OCI-M2 (cell line): ENCODE results near the gene WSCD1.

ENCODE experiments used
- DNase-seq: peaks from one replicate; lab custom pipeline; 2025; ENCODE audit not compliant: unreplicated experiment; lab: John Stamatoyannopoulos, UW

WSCD1 gene

DNA sequence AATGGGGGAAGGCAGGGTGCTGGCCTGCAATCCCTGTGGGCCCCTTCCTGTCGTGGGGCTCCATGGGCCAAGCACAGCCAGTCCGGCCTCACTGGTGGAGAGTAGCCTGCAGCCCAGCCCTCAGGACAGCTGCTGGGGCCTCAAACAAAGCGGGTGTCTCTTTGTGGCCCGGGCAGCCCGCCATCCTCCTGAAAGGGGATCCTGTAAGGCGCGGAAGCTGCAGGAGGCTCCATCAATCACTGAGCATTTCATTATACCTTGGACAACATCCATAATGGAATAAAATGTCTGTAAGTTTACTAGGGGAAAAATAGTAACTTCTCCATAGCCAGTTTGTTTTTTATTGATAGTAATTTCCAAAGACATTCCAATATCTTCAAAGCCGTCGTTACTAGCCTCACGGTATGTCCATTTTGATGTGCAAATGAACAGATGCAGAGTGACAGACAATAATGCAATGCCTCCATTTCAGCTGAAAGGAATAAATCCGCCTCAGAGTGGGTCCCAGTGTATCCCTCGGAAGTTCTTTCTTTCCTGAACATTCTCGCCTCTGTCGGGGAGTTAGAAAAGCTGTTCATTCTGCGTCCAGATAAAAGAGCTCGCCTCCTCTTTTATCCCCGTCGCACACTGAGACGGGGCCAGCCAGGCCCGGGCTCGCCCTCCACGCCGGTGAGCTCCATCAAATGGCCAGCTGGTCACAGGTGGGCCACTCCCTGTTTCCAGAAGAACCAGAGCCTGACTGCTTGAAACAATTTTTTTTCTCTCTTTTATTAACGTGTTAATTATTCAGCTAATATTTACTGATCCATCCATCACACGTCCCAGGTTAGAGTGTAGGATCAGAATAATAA lies 14.4 kb downstream of the WSCD1 start:
- no peak for DNase-seq

DNA sequence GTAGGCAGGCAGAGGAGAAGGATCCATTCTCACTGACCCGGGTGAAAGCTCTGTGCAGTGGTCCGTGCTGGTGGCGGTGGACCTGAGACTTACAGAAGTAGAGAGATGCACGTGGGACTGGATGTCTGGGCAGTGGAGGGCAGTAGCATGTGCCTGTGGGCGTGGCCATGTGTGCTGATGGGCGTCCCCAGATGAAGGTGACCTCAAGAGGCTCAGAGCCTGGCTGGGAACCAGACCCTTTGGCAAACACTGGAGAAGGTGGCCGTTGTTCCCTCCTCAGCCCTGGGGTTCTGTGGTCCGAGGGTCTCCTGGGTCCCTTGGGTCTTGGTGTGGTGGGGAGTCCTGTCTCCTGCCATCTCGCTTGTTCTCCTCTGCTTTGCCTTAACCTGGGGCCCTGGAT lies 15.6 kb downstream of the WSCD1 start:
- no peak for DNase-seq

DNA sequence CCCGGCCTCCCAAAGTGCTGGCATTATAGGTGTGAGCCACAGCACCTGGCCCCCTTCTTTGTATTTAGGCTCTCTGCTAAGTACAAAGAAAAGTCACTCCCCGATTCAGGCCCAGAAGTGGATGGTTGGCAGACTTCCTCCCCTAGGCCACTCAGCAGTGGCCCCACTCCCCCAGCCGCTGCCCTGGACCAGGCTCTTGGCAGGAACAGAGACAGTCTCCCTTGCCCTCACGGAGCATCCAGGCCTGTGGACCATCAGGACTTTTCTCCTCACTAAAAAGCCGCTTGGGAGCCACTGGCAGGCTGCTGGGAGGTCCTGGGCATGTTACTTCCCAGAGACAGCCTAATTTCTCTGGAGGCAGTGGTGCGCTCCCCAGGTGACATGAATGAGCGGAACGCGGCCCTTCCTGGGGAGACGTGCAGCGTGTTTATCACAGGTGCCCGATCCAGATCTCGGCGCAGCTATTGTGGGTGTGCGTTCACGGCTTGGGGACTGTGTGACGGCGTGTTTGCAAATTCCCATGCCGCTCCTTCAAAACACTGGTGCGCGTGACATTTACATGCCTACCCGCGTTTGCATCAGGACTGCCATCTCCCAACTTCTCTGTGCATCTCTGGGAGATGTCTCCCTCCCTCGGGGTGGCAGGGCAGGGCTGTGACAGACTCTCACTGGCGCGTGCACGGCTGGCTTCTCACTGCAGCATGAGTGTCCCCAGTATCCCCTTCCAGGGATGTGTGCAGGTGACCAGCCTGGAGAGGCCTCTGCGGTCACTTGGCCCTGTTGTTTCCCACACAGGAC lies 16.6 kb downstream of the WSCD1 start:
- no peak for DNase-seq

DNA sequence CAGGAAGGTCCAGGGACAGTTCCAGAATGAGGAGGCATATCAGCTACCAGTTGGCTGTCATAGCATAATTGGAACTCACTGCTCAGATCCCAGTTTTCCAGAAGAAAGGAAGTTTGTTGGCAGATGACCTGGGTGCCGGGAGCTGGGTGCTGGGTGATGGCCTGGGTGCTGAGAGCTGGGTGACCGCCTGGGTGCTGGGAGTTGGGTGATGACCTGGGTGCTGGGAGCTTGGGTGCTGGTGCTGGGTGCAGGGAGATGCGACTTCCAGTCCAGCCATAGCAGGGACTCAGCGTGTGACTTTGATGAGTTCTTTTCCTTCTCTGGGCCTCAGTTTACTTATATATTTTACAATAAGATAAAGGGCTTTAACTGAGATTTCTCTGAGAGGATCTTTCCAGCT lies 18.0 kb downstream of the WSCD1 start:
- no peak for DNase-seq

DNA sequence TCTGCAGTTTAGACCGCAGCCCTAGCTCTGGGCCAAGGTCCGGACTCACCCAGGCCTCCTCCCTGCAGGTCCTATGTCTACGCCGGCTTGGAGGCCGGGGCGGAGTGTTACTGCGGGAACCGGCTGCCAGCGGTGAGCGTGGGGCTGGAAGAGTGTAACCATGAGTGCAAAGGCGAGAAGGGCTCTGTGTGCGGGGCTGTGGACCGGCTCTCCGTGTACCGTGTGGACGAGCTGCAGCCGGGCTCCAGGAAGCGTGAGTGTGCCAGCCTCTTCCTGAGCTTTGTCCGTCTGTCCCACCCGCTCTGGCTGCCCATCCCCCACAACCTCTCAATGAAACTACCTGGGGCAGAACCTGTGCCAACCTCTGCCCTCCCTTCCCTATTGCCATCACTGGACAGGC lies 20.1 kb downstream of the WSCD1 start:
- no peak for DNase-seq

DNA sequence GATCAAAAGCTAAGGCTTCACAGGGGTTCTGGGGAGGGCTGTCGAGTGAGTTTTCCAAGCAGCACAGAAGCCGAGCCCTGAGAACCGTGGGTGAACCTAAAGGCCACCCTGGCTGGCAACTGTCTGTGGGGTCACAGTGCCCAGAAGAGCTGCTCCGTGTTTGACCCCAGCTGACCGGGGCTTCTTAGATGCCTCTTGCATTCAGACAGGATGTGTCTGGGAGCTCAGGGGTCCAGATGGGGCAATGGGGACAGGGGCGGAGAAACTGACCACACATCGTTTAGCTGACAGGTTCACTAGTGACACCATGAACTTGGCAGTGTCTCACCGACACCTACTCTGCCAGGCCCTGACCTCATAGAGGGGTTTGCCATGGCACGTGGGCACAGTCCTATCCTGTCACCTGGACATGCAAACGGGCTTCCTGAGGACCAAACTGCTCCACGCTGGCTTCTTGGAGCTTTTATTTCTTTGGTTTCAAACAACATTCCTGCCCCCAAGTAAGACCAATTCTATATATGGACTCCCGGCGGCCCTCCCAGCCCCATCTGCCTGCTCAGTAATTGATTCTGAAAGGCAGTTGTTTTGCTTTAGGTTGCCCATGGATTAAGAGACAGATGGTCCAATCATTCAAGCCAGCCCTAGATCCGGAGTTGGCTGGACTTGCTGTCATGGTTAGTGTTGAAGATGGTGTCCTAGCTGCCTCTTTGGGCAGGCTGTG lies 22.2 kb downstream of the WSCD1 start:
- no peak for DNase-seq

DNA sequence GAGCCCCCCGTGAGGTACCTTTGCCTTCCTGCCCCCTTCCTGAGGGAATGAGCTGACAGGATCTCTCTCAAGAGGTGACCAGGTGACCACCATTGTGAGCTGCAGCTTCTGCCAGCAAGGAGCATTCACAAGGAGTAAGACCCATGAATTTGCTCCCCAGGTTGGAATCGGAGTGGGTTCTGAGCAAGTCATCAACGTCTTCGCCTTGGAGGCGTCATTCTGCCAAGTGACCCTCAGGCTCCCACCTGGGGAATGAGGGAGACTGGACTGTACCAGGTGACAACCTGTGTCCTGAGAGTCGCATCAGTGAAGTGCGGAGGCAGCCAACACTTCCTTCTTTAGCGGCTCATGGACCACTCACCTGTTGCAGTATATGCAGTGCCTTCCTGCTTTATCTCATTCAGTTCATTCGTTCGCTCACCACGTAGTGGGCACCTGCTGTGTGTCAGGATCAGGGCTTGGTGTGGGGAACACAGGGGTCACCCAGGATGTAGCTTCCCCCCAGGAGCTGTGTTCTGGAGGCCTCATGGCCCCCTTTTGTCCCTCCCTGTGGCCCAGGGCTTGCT lies 22.8 kb downstream of the WSCD1 start:
- DNase-seq = no peak

DNA sequence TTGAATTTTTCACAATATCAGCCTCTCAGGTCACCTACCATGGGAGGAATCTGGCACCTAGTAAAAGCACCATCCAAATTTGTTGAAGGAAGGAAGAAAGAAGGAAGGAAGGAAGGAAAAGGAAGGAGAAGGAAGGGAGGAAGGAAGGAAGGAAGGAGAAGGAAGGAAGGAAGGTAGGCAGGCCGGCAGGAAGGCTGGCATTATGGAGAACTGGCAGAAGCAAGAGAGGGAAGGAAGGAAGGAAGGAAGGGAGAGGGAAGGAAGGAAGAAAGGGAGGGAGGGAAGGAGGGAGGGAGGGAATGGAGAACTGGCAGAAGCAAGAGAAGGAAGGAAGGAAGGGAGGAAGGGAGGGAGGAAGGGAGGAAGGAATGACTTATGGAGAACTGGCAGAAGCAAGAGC lies 24.3 kb downstream of the WSCD1 start:
- DNase-seq = no peak

DNA sequence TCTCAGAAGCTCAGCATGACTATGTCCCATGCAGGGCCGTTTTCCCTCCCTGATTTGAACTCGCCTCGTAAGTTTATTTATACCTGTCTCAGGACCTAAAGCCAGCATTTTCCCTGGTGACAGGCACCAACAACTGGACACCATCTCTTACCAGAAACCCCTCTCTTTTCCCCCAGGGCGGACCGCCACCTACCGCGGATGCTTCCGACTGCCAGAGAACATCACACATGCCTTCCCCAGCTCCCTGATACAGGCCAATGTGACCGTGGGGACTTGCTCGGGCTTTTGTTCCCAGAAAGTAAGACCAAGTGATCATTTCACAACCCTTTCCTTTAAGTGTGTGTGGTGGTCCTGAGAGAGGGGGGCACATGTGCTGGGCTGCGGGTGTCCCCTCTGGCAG lies 24.7 kb downstream of the WSCD1 start:
- no peak for DNase-seq

DNA sequence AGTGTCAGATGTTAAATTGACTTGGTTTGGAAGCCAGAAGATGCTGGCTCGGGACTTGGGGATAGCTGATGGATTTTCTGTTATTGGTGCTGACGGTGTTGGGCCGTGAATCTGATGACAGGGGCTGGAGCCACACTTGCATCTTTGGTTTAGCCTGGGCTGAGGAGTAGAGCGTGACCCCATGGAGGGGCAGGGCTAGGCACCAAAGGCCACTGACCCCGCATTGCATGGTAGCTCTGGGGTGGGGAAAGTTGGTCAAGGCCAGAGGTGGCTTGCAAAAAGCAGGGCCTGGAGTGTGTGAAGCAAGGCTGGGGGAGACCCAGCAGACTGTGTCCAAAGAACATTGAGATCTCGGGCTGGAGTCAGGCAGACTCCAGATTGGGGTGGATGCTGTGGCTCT lies 25.3 kb downstream of the WSCD1 start:
- DNase-seq = no peak

DNA sequence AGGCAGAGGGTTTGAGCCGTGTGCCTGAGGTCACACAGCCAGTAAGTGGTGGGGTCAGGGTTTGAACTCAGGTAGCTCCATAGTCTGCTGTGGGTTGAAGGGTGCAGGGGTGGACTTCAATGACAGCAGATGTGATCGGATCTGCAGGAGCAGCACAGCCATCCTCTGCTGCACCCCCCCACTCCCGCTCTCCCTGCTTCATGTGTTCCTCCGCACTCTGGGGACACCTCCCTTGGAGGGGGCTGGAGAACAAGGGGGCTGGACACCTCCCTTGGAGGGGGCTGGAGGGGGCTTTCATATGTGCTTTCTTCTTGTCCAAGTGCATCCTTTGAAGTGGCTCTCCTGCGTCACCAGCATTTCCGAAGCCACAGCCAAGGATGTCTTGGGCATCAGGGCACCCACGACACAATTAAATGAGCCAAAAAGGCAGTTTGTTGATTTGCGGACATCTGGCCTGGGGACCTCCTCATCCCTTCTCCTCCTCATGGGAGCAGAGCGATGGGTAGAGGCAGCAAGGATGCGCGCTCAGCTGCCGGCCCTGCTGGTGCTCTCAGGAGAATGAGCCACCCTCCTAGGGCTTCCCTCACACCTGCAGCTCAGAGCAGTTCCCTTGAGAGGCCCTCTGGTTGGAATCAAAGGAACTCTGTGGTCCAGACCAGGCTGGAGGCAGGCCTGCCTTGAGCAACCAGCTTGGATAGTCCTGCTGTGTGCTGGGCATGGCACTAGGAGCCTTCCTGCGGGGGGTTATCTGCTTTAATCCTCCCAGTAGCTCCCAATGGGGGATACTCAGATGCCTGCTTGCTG lies 26.2 kb downstream of the WSCD1 start:
- DNase-seq = no peak

DNA sequence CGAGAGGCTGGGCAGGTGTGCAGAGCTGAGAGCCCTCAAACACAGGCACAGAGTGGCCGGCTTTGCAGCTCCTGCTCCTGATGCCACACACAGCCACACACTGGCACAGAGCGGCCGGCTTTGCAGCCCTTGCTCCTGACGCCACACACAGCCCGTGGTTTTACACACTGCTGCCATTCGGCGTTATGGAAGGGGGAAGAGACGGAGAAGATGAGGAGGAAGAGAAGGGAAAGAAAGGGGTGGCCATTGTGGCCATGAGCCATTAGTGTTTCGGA lies 26.8 kb downstream of the WSCD1 start:
- DNase-seq = no peak

DNA sequence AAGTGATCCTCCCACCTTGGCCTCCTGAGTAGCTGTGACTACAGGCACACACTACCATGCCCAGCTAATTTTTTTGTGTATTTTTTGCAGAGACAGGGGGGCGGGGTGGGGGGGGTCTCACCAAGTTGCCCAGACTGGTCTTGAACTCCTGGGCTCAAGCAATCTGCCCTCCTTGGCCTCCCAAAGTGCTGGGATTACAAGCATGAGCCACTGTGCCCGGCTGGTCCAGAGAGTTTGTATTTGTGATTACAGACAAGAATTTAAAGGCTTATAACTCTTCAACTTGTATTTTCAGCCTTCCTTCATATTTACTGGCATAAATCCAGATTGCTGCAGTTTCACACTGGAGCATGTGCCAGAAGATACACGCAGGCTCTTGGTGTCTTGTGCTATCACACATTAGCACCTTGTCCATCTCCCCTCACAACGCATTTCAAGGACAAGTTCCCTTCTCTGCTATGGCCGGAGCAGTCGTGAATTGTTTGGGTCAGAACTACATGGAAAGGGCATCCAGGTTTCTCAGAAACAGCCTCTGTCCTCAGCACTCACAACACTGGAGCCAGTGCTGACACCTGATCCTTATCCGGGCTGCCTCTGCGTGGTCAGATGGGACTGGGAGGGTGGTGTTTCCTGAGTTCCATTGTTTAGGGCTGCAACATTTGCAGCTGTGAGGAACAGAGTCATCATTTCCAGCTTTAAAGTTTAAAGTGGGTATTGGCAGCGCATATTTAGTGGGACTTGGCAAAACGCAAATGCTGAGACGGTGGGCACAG lies 28.1 kb downstream of the WSCD1 start:
- no peak for DNase-seq

DNA sequence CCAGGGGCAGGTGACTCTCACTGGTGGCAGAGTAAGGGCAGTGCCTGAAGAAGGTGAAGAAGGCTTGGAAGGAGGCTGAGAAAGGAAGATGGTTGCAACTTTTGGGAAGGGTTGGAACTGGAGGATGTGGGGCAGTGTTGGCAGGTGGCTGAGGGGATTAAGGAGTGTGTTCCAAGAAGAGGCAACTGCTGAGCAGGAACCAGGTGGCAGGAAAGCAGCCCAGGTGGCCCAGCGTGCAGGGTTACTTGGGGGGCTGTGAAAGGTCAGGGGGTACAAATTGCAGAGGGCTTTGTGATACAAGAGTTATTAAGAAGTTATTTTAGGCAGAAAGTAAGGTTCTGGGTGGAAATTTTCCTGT lies 28.6 kb downstream of the WSCD1 start:
- no peak for DNase-seq

DNA sequence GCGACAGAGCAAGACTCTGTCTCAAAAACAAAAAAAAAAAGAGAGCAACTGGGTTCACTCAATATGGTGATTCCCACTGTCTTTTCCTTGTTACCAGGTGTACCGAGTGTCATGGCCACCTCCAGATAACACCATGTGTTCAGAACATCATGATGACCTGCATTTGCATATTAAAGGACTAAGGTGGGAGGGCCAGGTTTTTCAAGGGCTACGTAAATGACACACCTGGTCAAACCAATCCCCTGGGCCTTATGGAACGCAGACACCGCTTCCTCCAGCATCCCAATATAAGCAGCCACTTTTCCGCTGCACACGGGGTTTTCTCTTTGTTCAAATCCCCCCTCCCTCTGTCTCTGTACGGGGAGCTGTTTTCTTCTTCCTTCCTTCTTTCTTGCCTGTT lies 29.3 kb downstream of the WSCD1 start:
- DNase-seq = no peak

DNA sequence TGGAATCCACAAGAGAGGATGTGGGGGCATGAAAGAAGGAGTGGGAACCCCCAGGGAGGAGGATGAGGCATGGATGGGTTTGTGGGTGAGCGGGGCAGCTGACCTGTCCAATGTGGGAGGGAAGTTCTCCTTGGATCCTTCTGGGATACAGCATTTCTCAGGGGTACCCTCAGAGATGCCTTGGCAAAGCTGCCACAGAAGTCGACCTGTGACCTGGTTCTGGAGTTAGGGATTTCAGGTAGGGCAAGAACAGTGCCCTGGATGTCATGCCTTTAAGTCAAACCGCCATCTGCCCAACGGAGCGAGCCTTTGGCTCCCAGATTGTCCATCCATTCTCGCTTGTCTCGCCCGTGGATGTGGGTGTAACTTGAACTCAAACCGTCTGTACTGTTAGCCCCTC lies 30.0 kb downstream of the WSCD1 start:
- no peak for DNase-seq

DNA sequence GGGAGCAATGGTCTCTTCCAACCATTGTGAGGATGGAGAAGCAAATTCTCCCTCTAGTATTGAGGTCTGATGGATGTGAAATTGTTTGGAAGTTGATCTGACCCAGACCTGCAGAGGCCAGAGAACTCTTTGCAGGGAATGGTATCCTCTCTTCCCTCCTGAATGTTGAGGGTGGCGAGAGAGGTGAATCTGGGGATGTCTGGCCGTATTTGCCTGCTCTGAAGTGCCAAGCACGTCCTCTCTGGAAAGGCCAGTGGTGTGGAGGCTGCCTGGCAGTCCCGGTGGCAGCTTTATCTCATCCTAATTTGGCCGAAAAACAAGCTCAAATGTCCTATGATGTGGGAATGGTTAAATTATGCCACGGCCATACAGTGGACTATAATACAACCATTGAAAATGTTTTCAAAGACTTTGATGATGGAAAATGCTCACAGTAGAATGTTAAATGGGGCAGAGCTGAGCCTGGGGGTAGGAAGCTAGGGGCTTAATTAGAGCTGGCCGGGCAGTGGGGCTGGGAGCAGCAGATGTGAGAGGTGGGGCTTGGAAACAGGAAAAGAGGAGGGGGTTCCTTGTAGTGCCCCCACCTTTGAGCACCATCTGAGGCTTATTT lies 30.8 kb downstream of the WSCD1 start:
- DNase-seq = no peak

DNA sequence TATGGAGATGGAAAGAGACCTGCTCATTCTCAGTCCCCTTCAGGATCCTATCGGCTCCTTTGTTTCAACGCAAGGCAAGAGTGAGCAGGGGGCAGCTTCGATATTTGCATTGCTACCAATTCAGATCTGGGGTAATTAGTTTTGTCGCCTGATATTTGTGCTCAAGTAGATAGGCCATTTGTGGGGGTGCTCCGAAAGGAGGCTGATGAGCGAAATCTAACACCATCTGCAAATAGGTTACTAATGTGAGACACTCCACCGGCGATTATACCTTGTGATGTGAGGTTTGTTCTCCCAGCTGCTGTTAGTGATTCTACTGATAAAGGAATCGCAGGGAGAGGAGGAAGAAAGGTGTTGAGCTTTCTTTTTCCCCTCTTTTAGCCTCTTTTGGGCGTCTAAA lies 31.5 kb downstream of the WSCD1 start:
- DNase-seq = no peak

DNA sequence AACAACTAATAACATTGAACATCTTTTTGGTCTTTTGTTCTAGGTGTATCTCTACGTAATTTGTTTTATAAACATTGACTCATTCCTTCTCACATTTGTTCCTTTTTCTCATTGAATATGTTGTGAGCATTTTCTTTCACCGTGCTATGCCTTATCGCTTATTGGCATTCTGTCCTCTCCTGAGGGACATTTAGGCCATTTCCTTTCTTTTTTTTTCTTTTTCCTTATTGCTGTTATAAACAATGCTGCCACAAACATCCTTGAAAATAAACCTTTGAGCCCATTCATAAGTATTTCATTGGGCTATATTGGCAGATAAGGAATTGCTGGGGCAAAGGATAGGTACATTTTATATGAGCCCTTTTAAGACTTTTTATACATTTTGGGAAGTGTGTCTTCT lies 32.4 kb downstream of the WSCD1 start:
- DNase-seq = no peak
